Spleen (tissue), 11 donors: ENCODE measurements around the gene SDK1. TPM values are rescaled to one million over a fixed set of nuclear protein-coding genes. Genes with fewer than 3 reads are reported as not detected.

Source experiments
- DNase-seq: peaks from one replicate; pipeline ENCODE4 v3.0.0-alpha.2; 2020
- H3K27ac ChIP-seq, 8 donors: fragments of 200-600 bp; sonication (generic) in 7 of 8; 1 replicate in 4 of 8; 2 replicates in 4 of 8; pipeline versions ENCODE4 v1.5.0 to v1.8.0; 2016 to 2021; ENCODE audit warnings: inconsistent platforms in 4 of 8, mild to moderate bottlenecking in 4 of 8, moderate library complexity in 1 of 8
- H3K27me3 ChIP-seq, 7 donors: fragments of 200-600 bp; sonication (generic) in 6 of 7; replicated peaks in 1 of 7; 1 replicate in 4 of 7; 2 replicates in 3 of 7; pipeline versions ENCODE4 v1.5.0 to v1.8.0; 2016 to 2021; ENCODE audit warnings: inconsistent platforms in 3 of 7, mild to moderate bottlenecking in 1 of 7
- H3K36me3 ChIP-seq, 6 donors: fragments of 200-600 bp; sonication (generic) in 5 of 6; 1 replicate in 4 of 6; 2 replicates in 2 of 6; pipeline versions ENCODE4 v1.5.0 to v1.8.0; 2016 to 2021; ENCODE audit warnings: inconsistent platforms in 2 of 6
- H3K4me1 ChIP-seq, 6 donors: fragments of 200-600 bp; sonication (generic) in 5 of 6; 1 replicate in 3 of 6; 2 replicates in 3 of 6; pipeline versions ENCODE4 v1.5.0 to v1.8.0; 2016 to 2021; ENCODE audit warnings: inconsistent platforms in 3 of 6
- H3K4me3 ChIP-seq, 8 donors: fragments of 200-600 bp; sonication (generic) in 7 of 8; 1 replicate in 4 of 8; 2 replicates in 4 of 8; pipeline versions ENCODE4 v1.5.0 to v1.8.0; 2016 to 2021; ENCODE audit warnings: inconsistent platforms in 4 of 8, mild to moderate bottlenecking in 4 of 8, moderate library complexity in 2 of 8
- H3K9me3 ChIP-seq, 8 donors: fragments of 200-600 bp; sonication (generic) in 7 of 8; 1 replicate in 4 of 8; 2 replicates in 4 of 8; pipeline versions ENCODE4 v1.5.0 to v1.8.0; 2016 to 2021; ENCODE audit warnings: inconsistent platforms in 4 of 8
- CTCF ChIP-seq, 11 experiments: fragments of 200-600 bp in 7 of 11; fragments of 450-650 bp in 4 of 11; sonication (generic) in 4 of 11; IDR thresholded peaks in 8 of 11; conservative IDR thresholded peaks in 3 of 11; 1 replicate in 7 of 11; 2 replicates in 4 of 11; pipeline versions ENCODE4 v1.4.0 to v1.8.0; 2016 to 2021; ENCODE audit warnings: antibody characterized with exemption in 11 of 11, inconsistent platforms in 4 of 11, mild to moderate bottlenecking in 1 of 11
- POLR2A ChIP-seq, 3 donors: fragments of 450-650 bp; IDR thresholded peaks; one replicate each; pipeline ENCODE4 v1.5.1; 2017; ENCODE audit warnings: antibody characterized with exemption in 3 of 3, mild to moderate bottlenecking in 1 of 3
- POLR2AphosphoS5 ChIP-seq, 3 donors: sonication (generic); formaldehyde crosslinking; IDR thresholded peaks; one replicate each; pipeline ENCODE4 v1.5.1; 2017; ENCODE audit warnings: antibody characterized with exemption in 3 of 3
- WGBS, 5 donors: extraction: QIAGEN DNeasy Blood & Tissue Kit in 3 of 5; methylation state at CpG; one replicate each; pipeline versions ENCODE4 v1.1.5 to v1.1.7; 2013 to 2018; 5-methylcytosine and 5-hydroxymethylcytosine counted together
- intact Hi-C: fragments of 100-400 bp; cut with DNase I; formaldehyde crosslinking; loops from one replicate; pipeline ENCODE4 v1.15.0; 2023; ENCODE audit warnings: low total_unique reads
- polyA plus RNA-seq, 3 donors: library from polyadenylated mRNA; stranded (reverse); fragments of 200-250 nt; gene quantifications; one replicate each; pipeline ENCODE4 v1.2.1, GENCODE V29; 2013
- total RNA-seq, 7 donors: library from RNA; depleted of rRNA in 3 of 7; stranded (reverse); fragments of >200 nt in 3 of 7; fragmentation: NEBNext Ultra II Directional in 4 of 7; extraction: Animal tissue kit (Norgen Biotek cat#: 25700) in 4 of 7; gene quantifications; one replicate each; pipeline versions ENCODE4 v1.1.0 to v1.2.1, GENCODE V29; 2016 to 2021
- donor health status: healthy with polysubstance abuse.
- donor health status: DM: no; HTN: no; CAD: no; lungs with moderate emphysema.
- donor health status: DM: no; HTN: no; CAD: no.
- donor health status: Bipolar disorder and iron deficiency.
- donor health status: healthy.
- donor health status: DM: no; HTN: no; CAD: no.
- donor health status: DM: yes; HTN: yes; CAD: no.

The SDK1 gene
- total and polyA plus RNA-seq, 10 donors, result 3.2 to 54.1 (median 35.1) TPM

- peaks cover 0 to 4% (median 0%) of the 10 kb centered on the region in 6 donors for H3K36me3 ChIP-seq
- DNase-seq, result peak; percentile 64
- WGBS, 5 donors, result 77 to 92% (median 80%) methylated on average over 12 to 13 of the region's 13 CpGs
- no peak overlapping the region for H3K4me3 ChIP-seq
- H3K27me3 ChIP-seq, result peaks cover 0 to 2% (median 0%) of the 10 kb centered on the region in 7 donors
- intact Hi-C loops, result no loop called here
- TF ChIP-seq POLR2A (IDR thresholded peaks at IDR 0.05) (no peak), CTCF (IDR thresholded peaks at IDR 0.05 in 8 of 11, conservative IDR thresholded peaks at IDR 0.05 in 3 of 11) (no peak)
- H3K4me1 ChIP-seq, result no peaks in the 10 kb centered on the region
- peaks cover 0 to 27% (median 15%) of the 10 kb centered on the region in 8 donors for H3K9me3 ChIP-seq
- no peak overlapping the region for H3K27ac ChIP-seq
Measured at GRCh38 chr7:4270941-4271715, 970.1 kb downstream of the SDK1 start.

- H3K27ac ChIP-seq, result no peak overlapping the region
- TF ChIP-seq POLR2A (IDR thresholded peaks at IDR 0.05), result no peak
- TF ChIP-seq CTCF (IDR thresholded peaks at IDR 0.05 in 8 of 11, conservative IDR thresholded peaks at IDR 0.05 in 3 of 11), result no peak
- no peak for TF ChIP-seq POLR2AphosphoS5 (IDR thresholded peaks at IDR 0.05)
- intact Hi-C loops, result no loop called here
- WGBS, 5 donors, result 74 to 85% (median 82%) methylated on average over 10 of the region's 10 CpGs
- H3K4me1 ChIP-seq, result no peaks in the 10 kb centered on the region
- H3K27me3 ChIP-seq, result no peaks in the 10 kb centered on the region
- peak; percentile 51 for DNase-seq
- H3K4me3 ChIP-seq, result no peak overlapping the region
- H3K36me3 ChIP-seq, result peaks cover 0 to 2% (median 0%) of the 10 kb centered on the region in 6 donors
- peaks cover 0 to 27% (median 15%) of the 10 kb centered on the region in 8 donors for H3K9me3 ChIP-seq
Measured at GRCh38 chr7:4271716-4272015, 970.6 kb downstream of the SDK1 start.

- H3K9me3 ChIP-seq, result peaks cover 0 to 27% (median 15%) of the 10 kb centered on the region in 8 donors
- intact Hi-C loops, result no loop called here
- no peak overlapping the region for H3K27ac ChIP-seq
- DNase-seq, result peak; percentile 40
- H3K36me3 ChIP-seq, result no peaks in the 10 kb centered on the region
- H3K4me1 ChIP-seq, result no peaks in the 10 kb centered on the region
- H3K27me3 ChIP-seq, result no peaks in the 10 kb centered on the region
- H3K4me3 ChIP-seq, result no peak overlapping the region
- TF ChIP-seq CTCF (IDR thresholded peaks at IDR 0.05 in 8 of 11, conservative IDR thresholded peaks at IDR 0.05 in 3 of 11) (no peak), POLR2AphosphoS5 (IDR thresholded peaks at IDR 0.05) (no peak), POLR2A (IDR thresholded peaks at IDR 0.05) (no peak)
- 83 to 91% (median 87%) methylated on average over 11 to 16 of the region's 16 CpGs for WGBS, 5 donors
Measured at GRCh38 chr7:4272141-4272540, 971.1 kb downstream of the SDK1 start.

- no peak for TF ChIP-seq CTCF (IDR thresholded peaks at IDR 0.05 in 8 of 11, conservative IDR thresholded peaks at IDR 0.05 in 3 of 11)
- TF ChIP-seq POLR2AphosphoS5 (IDR thresholded peaks at IDR 0.05), result no peak
- no peak for TF ChIP-seq POLR2A (IDR thresholded peaks at IDR 0.05)
- Histone ChIP-seq H3K9me3 (peaks cover 0 to 27% (median 15%) of the 10 kb centered on the region in 8 donors), H3K4me1 (no peaks in the 10 kb centered on the region), H3K36me3 (no peaks in the 10 kb centered on the region), H3K4me3 (no peak overlapping the region), H3K27ac (no peak overlapping the region), H3K27me3 (no peaks in the 10 kb centered on the region)
- peak; percentile 40 for DNase-seq
- intact Hi-C loops, result no loop called here
- 70 to 86% (median 77%) methylated on average over 9 of the region's 9 CpGs for WGBS, 5 donors
Measured at GRCh38 chr7:4273566-4274230, 972.6 kb downstream of the SDK1 start.
